HG03060 (cell line): Measurements from ENCODE around the gene FNDC5.

Source experiments
- ATAC-seq: cut with Tn5 transposase; IDR thresholded peaks from one replicate; pipeline ENCODE4 v1.9.1; 2021; ENCODE audit warnings: low read depth, moderate number of reproducible peaks; ENCODE audit not compliant: unreplicated experiment

Gene FNDC5

DNA sequence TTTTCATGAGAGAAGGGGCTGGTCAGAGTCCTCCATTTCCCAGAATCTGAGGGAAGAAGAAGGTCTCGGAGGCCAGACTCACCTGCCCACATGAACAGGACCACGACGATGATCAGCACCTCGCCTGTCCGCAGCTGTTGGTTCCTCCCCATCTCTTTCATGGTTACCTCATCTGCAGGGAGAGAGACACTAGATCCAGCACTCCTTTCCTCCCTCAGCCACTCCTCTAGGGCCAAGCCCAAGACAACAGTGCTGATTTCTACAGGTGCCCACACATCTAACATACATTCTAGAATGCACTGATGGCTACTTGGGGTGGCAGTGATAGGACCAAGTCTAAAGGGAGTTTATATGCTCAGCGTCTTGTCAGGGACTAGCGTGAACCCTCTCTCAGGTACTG lies 3.0 kb downstream of the FNDC5 start:
- ATAC-seq = no peak

DNA sequence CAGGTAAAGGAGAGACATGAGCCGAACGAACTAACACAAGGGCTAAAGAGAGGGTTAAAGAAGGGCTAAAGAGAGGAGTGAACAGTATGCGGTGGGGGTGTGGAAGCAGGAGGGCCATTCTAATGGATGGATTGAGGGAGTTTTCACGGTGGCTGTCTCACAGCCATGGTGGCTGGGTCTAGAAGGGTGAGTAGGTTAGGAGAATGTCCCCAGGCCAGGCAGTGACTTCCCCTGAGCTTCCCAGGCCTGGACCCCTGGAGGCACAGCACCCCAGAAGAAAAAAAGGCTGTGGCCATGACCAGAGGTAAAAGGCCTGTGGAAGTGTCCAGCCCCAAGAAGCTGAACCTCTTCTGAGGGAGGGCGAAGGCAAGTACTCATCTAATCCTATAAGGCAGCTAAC lies 3.6 kb downstream of the FNDC5 start:
- ATAC-seq = no peak

DNA sequence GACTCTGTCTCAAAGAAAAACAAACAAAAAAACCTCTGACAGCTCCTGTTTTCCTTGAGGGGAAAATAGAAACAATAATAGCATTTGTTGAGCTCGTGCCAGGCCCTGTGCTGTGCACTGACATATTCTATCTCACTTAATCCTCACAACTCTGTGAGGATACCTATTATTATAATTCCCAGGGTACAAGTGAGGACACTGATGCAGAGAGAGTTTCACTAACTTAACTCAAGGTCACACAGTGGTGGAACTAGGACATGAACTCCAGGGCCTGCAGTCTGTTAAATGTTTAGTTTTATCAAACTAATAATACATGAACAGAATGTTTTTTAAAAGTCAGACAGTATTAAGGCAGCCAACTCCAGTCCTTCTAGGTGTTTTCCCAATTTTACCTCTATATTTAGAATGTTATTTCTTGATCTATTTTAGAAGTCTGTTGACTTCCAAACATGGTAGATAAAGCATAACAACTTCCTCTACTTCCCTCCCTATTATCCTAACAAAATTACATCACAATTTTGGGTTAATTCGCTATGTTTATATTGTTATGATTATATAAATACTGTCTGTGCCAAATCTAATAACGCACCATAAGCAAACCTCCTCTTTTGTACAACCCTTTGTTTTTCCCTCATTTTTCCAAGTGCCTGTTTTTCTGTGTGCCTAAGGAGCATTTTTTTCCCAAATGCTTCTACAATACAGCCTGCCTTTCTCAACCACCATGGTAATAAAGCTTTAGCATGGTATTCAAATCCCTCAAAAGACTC lies 4.9 kb downstream of the FNDC5 start:
- no peak for ATAC-seq

DNA sequence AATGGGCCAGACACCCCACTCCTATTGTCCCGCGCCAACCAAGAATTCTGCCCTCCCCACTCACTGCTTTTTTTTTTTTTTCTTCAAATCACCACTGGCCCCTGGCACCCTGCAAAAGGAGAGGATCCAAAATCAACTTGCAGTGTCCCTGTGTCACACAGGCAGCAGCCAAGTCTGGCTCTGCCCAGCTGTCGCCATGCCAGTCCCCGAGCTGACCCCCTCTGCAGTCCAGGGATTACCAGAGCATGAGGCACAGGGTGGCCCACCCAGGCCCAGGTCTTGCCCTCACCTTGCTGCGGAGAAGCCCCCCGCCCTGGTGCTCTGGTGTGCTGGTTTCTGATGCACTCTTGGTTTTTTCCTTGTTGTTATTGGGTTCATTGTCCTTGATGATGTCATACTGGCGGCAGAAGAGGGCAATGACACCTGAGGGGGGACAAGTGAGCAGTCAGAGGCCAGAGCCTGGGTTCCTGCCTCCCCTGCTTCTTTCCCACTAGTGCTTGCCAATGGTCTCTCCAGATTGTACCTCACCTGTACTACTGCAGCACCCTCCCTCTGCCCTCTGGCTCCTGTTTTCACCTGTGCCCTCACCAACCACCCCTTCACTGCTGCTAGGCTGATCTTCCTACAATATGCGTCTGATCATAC lies 6.2 kb downstream of the FNDC5 start:
- no peak for ATAC-seq

DNA sequence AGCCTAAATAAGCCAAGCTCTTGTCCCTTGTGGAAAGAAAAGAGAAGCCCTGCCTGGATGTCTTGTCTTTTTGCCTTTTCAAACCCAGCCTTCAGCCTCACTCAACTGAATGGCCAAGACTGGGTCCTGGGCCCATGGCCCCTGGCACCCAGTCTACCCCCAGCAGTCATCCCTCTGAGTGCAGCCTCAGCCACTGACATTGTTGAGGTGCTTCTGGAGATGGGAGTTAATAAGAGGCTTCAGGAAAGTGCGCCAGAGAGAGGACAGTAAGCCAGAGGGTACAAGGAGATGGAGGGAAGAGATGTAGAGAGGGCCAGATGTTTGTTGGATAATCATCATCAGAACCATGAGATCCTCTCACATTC lies 6.8 kb downstream of the FNDC5 start:
- ATAC-seq = no peak

DNA sequence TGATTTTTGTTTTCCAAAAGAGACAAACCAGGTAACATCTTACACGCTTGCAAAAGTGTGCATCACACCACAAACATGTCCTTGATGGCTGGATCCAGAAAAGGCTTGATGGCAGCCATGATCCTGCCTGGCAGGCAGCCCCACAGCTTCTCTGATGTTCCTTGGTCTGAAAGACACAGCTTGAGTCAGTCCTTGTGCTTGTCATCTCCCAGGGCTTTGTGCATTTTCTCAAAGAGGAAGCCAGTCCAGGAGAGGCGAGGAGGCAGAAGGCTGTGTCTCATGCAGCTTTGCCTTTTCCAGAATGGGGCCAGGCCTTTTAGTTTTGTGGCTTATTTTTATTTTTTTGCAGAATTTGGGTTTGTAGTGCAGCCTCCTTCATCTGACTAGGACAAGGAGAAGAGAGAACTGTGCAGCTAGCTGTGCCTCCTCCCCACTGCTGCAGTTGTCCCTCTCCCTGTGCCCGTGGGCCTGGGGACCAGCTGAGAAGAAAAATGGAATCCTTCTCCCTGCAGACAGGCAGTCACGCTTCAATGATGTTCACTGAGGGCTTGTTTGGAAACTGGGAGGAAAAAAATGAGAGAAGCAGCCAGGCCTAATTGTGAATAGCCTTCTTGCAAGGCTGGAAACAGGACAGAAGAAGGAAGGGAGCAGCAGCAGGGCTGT lies 7.4 kb downstream of the FNDC5 start:
- ATAC-seq = no peak

DNA sequence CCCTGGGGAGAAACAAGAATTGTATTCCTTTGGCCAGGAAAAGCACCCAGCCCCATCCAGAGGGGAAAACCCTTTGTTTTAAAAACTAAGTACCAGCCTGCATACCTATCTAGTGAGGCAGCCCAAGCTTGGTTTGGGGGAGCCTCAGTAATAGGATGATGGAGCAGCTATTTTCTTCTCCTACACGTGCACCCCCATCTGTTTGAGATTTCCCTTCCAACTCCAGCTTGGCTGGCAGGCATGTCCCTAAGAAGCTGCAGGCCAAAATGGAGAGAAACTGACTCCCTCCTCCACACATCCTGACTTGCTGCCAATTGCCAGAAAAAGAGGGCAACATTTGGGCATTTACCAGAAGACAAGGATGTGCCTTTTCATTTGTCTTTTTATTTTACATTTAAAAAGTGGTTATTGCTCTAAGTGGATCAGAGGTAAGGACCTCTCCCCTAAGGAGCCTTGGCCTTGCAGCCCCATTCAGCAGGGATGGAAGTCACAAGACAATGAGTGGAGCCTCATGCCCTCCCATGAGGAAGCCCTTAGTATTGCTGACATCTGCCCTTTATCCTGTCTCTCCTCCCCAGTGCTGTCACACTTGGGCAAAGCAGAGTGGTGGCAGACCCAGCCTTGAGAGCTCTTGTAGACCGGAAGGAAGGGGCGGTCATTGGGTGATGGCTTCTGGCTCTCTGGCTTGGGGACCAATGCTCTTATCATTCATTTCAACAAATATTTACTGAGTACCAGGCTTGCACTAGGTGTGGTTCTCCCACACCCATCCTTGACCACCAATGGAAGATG lies 8.6 kb downstream of the FNDC5 start:
- ATAC-seq = no peak

DNA sequence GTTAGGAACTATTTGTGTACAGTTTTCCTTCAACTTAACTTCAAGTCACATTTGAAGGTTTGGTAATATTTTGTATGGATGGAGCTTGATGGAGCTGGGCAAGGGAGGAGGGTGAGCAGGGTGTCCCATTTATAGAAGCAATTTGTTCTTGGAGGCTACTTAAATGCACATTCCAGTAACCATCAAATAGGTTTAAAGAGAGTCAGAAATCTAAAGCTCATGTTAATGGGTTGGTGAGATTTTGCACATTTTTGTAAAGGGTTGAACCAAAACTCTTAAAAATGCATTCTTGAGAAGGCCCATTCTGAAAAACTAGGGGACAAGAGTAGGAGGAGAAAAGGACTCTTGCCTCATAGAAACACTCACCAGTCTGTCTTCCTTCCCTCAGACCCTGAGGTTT lies 10.1 kb downstream of the FNDC5 start:
- no peak for ATAC-seq

DNA sequence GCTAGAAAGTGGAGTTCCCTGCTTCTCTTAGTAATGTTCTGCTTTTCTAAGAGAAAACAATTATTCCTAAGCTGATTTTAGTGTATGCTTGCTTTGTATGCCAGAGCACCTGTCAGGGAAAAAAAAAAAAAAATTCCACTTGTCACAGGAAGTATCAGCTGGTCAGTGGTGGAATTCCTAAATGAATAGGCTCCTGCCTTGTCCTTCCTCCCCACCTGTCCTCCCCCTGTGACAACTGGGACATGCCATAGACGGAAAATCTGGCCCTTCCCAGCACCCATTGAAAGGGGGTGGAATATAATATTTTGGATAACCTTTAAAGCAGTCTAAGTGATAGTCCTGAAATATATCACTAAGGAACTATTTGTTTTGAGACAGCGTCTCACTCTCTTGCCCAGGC lies 10.8 kb downstream of the FNDC5 start:
- no peak for ATAC-seq

DNA sequence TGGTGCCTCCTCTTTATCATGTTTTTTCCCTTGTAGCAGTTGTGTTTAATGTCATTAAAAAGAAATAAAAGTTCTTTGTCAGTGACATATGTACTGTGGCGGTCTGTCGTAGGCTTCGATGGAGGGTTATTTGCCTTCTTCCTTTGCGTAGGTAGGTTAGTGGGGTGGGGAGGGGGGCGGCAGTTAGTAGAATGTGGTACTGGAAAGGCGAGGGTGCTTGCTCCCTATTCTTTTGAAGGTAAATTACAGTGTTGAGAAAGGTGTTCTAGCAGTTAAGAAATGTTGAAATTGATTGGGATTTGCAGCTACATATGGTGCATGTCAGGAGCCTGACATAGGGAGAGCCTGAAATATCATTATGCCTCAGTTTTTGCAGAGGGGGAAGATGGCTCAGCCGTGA lies 11.9 kb downstream of the FNDC5 start:
- no peak for ATAC-seq

DNA sequence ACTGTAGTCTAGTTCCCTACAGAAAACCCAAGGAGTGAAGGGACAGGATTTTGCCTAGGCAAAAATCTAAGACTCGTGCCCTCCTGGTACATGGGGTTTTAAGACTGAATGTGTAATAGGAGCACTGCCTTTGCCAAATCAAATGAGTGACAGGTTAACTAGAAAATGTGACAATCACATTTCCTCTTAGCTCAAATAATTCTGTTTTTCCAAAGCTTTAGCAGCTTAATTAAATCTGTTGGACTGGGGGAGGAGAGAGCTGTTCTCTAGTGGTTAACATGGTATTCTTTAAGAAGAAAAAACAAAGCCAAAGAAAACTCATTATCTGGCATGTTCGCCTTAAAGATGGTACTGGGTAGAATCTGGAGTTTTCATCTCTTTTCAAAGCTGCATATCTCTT lies 12.6 kb downstream of the FNDC5 start:
- ATAC-seq = no peak

DNA sequence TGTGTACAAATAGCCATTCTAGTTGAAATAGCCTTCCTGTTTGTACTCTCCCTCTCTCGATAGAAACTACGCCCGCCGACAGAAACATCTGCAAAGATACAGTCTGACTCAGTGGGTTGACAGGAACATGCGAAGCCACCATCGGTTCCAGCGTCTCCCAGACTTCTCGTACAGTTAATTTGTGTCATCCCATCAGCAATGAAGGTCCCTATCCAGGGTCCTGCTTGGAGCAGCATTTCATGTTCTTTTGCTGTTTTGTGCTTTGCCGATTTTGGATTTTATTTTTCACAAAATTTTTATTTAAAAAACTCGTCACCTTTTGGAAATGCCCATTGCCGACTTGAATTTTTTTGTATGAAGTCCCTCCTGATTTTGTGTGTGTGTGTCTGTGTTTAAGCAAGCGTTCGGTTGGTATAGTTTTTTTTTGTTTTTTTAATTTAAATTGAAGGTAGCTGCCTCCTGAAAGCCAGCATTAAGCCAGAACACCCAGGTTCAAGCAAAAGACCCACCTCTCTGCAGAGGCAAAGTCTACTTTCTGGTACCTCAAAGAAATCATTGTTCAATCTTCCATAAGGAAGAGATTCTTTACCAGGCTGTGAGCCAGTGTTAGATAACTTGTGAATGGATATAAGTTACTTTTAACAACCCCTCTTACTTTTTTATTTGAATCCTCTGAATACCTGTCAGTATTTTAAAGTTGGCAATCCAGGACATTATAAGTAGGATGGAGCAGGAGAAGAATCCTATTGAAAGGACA lies 14.7 kb downstream of the FNDC5 start:
- no peak for ATAC-seq

DNA sequence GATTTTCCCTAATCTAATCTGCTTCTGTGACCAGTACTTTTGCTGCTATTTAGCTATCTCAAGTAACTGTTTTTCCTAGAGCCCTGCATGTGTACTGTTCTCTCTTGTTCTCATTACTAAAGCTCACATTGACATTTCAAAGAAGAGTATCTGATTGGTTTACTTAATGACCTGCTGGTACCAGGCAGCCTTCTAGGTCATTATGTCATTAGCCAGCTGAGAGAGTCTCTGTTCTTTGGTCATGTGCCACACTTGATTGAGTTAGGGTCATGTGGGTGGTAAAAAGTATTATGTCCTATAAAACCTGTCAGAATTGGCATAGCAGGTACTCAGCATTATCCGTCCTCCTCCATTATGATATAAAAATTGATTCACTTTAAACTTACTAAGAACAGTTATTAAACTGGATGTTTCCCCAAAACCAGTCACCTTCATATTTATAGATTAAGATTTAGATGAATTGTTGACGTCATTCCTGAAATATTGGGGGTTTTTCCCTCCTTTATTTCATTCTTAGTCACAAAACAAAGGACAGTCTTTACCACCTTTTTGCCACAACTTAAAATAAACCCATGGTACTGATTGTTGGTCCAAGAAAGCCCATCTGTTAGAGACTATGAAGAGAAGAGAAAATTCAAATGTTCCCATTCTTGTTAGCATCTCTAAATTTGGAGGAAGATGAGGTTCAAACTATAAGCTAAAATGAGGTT lies 22.2 kb downstream of the FNDC5 start:
- ATAC-seq = no peak

DNA sequence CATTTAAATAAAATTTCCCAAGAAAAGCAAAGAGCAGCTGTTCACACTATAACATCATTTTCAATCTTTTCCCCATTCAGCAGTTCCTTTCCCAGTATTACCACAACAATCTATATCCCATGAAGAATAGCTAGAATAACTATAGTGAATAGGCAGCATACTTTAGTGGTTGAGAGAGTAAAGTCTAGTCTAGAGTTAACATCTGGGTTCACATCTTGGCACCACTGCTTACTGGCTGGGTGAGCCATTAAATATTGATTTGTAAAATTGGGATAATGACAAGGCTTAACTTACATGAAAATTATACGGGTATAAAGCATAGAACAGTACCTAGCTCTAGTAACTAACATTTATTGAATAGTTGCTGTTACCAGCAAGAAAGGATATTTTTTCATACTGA lies 38.8 kb downstream of the FNDC5 start:
- ATAC-seq = no peak

DNA sequence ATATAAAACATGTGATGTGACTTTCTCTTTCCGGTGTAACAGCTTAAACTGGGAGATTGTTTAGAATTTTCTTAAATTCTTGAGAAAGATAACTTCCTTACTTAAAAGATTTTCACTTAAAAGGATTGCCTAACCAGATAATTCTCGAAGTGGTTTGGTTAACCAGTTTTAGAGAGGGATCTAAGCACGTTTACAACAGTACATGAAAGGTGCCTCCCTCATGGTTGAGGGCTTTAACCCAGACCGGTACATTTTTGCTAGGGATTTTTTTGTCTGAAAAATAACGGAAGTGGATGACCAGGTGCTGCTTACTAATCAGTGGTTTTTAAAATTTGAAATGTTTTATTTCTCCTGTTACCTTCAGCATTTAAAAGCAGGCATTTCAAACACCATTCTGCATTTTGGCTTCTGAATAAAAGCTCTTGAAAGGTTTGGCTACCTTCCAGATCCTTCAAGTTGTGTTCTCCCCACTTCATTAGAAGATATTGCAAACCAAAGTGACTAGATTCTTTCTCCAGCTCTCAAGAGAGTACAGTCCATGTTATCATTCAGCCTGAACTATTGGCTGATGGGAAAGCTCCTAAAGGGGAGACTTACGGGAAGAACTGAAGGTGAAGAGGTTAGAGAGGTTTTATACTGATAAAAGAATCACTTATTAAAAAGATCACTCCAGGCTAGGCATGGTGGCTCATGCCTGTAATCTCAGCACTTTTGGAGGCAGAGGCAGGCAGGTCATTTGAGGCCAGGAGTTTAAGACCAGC lies 40.4 kb downstream of the FNDC5 start:
- no peak for ATAC-seq

DNA sequence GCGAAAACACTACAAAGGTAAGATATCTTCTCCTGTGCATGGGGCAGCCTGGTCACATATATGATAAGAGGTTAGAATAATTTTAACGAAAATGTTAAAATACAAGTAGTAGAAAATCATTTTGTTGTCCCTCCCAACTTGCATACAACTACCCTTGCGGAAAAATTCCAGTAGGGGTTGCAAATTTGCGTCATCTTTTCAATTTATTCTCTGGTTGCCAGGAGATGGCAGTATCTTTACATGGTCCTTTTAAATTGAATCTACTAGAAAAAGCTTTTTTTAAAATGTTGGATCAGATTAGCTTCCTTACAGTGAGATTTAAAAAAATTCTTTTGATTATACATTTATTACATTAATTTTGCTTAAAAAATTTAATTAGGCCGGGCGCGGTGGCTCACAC lies 42.4 kb downstream of the FNDC5 start:
- ATAC-seq = no peak

DNA sequence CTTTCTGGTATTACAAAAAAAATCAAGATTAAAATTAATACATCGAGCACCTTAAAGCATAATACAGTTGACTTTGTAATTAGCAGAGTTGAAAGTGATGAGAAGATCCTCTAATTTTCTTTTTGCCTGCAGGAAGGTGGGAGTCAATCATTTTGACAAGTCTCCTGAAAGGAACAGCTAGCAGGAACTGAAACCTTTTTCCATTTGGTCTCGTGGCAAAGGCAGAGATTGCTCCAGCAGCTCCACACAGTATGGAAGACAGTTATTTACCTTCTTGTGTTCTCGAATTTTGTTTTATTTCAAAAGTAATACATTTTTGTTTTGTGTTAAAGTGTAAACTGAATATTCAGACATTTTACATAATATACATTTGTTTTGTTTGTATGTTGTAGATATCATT lies 45.5 kb downstream of the FNDC5 start:
- ATAC-seq = no peak

DNA sequence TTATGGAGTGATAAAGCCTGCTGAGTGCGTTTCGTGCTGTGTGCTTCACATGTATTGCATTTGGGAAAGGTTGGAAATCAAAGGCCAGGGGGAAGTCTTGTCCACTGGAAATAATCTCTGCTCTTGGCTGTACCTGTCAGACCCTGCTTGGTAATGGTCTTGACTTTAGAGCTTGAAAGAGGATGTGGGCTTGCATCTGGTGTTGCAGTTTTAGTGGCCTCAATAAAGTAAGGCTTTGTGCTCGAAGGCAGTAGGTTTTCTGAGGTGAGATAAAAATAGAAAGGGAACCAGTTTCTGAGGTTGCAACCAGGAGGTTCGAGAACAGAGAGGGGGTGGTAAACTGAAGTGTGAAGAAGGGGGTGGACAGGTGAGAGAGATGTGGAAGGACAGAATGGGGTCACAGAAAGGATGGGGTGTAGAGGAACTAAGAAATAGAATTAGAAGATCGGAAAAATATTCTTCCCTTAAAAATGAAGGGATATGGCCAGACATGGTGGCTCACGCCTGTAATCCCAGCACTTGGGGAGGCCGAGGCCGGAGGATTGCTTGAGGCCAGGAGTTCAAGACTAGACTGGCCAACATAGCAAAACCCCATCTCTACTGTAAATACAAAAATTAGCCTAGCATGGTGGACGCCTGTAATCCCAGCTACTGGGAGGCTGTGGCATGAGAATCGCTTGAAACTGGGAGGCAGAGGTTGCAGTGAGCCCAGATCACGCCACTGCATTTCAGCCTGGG lies 51.7 kb downstream of the FNDC5 start:
- ATAC-seq = peak; percentile 28
